GM12892 (cell line): ENCODE data around the gene TP53AIP1.

Source experiments
- POLR2A ChIP-seq: IDR thresholded peaks from 2 replicates; pipeline ENCODE4 v1.6.1; 2011; ENCODE audit warnings: low read depth, low read length, control low read depth
- POLR2AphosphoS5 ChIP-seq: IDR thresholded peaks from 2 replicates; pipeline ENCODE4 v1.6.1; 2011; ENCODE audit warnings: low read depth, low read length, control low read depth
- TAF1 ChIP-seq: IDR thresholded peaks from 2 replicates; pipeline ENCODE4 v1.6.1; 2011; ENCODE audit warnings: low read depth, mild to moderate bottlenecking, control low read depth, low read length, borderline replicate concordance

GRCh38 chr11:128894286-128894681, 48.4 kb downstream of the TP53AIP1 start:
- no peak for TF ChIP-seq POLR2A
- no peak for TF ChIP-seq TAF1
- TF ChIP-seq POLR2AphosphoS5 = no peak
